Inflammatory macrophage (primary cell): Measurements from ENCODE around the gene RPS6KB2.

Experiments
- DNase-seq, 2 donors: peaks; one replicate each; pipeline ENCODE4 v3.0.0-alpha.2; 2020 to 2022
- total RNA-seq, 18 experiments: gene quantifications; one replicate each; lab custom pipeline; 2026; ENCODE audit warnings: mixed read lengths in 6 of 18, inconsistent platforms in 2 of 18; lab: John Stamatoyannopoulos, UW

Gene RPS6KB2
- total RNA-seq, result 17.4 to 56.3 (median 35.0) reads per million in 18 experiments

GRCh38 chr11:67428052-67429001 is at the start of gene RPS6KB2:
Gene RPS6KB2, plus strand, starts transcription at chr11:67428494. Its CDS starts 52 bp downstream, at chr11:67428546.
- peak; percentile 97 to 99 for DNase-seq

GRCh38 chr11:67378544-67378943 is 49.8 kb upstream of the RPS6KB2 start:
- DNase-seq, result no peak

DNA sequence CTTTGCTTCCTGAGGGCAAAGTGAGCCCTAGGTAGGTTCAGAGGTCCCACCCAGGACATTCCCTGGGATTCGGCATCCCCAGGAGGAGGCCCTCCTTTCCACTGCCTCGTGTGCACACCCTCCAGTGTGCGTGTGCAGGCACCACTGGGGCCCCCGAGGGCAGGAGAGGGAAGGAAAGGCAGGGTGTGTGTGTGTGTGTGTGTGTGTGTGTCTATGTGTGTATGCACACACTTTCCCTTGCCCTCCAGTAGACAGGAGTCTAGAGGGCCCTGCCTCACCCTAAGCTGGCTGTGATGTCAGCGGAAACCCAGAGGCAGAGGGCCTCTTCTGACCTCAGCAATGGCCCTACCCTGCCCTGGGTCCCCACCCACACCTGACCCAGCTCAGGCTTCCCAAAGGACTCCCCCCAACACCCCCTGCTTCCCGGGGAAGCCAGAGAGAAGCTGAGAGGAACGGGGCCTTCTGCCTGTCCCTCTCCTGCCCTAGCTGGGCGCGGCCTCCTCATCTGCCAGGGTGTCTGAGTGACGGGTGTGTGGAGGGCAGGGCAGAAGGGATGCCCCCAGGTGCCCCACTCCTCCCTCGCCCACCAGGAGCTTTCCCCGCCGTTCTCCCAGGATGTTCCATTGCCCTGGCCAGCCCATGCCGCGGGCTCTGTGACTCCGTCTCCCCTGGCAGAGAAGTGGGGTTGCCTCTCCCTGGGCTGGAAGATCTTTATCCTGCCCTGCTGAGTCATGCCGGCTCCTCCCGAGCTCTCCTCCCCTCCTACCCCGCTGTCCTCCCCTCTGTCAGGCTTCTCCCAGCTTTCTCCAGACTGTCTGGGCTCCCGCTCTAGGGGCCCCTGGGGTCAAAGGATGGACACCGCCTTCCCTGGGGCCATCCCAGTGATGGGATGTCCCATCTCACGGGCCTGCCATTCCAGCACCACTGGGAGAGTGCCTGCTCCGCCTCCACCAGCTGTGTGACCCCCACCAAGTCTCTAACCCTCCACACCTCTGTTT is 48.9 kb upstream of the RPS6KB2 start:
- no peak for DNase-seq

DNA sequence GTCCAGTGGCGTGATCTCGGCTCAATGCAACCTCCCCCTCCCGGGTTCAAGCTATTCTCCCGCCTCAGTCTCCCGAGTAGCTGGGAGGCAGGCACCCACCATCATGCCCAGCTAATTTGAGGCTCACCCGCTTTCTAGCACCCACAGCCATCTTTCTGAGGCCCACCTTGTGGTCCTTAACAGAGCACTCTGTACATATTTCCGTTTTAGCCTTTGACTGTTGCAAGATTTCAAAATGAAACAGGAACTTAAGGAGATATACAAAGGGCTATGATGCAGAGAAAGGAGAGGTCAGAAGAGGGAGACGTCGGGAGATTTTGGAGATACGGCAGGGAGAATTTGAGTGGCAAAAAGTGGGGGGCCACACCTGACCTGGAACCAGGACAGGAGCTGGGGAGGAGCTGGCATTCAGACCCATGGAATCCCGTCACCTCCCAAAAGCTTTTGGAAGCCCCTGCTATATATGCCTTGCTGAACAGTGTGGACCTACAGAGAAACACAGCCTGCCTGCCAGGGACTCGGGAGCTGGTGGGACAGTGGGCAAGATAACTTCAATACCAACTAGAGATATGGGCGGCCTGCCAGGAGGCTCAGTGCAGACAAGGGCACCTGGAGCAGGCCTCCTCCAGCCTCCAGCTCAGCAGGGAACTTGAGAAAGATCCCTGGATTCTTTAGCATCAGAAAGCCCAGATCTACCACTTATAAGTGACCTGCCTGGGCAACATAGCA is 46.9 kb upstream of the RPS6KB2 start:
- peak; percentile 54 to 79 for DNase-seq

GRCh38 chr11:67382276-67383136 is 45.8 kb upstream of the RPS6KB2 start:
- peak; percentile 86 to 88 for DNase-seq

GRCh38 chr11:67384851-67385366 is 43.4 kb upstream of the RPS6KB2 start:
- no peak for DNase-seq

GRCh38 chr11:67387069-67387468 is 41.2 kb upstream of the RPS6KB2 start:
- peak; percentile 58 to 77 for DNase-seq

DNA sequence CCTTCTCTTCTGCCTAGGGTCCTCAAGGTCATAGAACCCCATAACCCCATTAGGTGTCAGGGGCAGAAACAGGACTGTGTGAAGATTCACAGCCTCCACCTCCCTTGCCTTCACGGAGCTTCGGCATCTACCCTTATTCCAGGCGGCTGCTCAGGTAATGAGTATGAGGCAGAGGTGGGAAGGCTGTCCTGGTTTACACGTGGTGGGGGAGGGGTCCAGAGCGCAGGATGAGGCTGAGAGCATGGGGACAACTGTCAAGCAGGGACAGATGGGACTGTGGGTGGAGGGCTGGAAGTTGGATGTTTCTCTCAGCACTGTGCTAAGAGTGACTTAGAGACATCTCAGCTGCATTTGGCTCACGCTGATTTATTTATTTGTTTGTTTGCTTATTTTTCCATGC is 40.8 kb upstream of the RPS6KB2 start:
- no peak for DNase-seq

DNA sequence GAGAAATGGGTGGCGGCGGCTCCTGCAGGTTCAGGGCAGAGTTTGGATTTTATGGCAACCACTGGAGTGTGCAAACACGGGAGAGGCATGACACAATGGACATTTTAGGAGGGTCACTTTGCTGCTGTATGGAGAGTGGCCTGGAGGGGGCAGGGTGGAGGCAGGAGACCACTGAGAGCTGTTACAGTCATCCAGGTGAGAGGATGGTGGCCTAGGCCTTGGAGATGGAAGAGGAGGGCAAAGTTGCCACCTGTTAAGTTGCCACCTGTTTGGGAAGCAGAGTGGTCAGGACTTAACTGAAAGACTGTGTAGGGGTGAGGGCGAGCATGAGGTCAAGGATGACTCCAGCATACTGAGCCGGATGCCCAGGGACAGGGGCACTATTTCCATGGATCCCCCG is 38.8 kb upstream of the RPS6KB2 start:
- no peak for DNase-seq

DNA sequence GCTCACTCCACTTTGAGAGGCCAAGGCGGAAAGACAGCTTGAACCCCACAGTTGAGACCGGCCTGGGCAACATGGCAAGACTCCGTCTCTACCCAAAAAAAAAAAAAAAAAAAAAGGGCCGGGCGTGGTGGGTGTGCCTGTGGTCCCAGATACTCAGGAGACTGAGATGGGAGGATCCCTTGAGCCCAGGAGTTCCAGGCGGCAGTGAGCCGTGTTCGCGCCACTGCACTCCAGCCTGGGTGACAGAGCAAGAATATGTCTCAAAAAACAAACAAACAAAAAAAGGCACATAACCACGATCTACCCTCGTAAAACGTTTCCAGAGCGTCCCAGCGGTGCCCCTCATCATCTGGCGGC is 37.4 kb upstream of the RPS6KB2 start:
- DNase-seq, result no peak

DNA sequence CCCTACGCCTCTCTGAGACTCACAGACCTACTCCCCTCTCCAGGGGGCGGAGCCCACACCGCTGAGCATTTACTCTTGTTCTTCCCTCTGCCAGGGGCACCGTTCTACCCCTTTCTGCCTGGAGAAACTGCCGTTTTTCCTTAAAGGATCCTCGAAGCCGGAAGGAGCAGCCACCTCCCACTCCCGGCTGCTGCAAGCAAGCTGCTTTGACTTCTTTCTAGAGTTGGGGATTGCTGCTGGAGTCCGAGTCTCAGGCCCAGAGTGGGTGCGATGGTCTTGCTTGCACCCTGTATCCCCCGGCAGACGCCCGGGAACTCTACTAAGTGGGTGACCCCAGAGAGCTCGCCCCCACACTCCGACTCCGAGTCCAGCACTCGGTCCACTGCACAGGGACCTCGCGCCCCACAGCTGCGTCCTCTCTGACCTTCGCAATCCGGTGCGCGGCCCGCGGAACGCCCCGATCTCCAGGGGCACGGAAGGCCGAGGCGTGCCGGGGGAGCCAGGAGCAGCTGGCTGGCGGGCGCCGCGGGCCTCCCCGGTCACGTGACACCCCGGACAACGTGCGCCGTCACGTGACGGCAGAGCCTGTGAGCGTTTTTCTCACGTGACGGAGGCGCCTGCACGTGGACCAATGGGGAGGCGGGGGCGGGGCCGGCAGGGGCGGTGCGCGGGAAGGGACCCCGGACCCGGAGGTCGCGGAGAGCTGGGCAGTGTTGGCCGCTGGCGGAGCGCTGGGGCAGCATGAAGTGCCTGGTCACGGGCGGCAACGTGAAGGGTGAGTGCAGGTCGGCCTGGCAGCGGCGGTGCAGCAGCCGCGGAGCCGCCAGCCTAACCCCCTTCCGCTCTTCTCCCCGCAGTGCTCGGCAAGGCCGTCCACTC is 36.8 kb upstream of the RPS6KB2 start, which contains the start of gene RAD9A:
Gene RAD9A, plus strand, starts transcription at position 683 of the 879 bp plus-strand sequence. Its CDS starts 59 bp downstream, at position 742.
- DNase-seq, result peak; percentile 92 to 95

DNA sequence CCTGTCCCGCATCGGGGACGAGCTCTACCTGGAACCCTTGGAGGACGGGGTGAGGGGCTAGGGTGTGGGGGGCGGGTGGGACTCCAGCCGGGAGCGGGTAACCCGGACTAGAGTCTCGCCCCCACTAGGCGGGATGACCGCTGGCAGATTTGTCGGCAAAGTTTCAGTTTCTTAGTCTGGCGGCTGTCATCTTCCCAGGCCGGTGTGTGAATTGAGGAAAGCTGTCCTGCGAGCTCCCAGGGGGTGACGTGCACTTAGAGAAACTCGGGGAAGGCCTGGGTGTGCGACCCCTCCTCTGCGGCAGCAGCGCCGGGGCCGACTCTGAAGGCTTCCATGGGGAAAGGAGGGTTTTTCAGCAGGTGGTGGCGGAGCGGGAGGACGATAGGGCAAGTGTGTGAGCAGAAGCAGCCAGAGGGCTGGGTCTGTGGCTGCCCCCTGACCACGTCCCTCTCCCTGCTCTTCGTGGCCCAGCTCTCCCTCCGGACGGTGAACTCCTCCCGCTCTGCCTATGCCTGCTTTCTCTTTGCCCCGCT is 36.0 kb upstream of the RPS6KB2 start:
- DNase-seq, result no peak

DNA sequence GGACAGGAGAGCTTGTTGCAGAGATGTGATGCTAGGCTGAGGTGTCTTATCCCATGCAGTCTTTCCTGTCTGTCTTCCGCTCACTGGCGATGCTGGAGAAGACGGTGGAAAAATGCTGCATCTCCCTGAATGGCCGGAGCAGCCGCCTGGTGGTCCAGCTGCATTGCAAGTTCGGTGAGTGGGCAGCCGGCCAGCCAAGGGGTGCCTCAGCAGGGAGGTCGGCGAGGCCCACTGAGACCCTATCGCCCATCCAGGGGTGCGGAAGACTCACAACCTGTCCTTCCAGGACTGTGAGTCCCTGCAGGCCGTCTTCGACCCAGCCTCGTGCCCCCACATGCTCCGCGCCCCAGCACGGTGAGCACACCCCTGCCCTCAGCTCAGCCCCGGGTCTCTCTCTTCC is 34.9 kb upstream of the RPS6KB2 start:
- no peak for DNase-seq

GRCh38 chr11:67393990-67394389 is 34.3 kb upstream of the RPS6KB2 start:
- DNase-seq, result no peak

DNA sequence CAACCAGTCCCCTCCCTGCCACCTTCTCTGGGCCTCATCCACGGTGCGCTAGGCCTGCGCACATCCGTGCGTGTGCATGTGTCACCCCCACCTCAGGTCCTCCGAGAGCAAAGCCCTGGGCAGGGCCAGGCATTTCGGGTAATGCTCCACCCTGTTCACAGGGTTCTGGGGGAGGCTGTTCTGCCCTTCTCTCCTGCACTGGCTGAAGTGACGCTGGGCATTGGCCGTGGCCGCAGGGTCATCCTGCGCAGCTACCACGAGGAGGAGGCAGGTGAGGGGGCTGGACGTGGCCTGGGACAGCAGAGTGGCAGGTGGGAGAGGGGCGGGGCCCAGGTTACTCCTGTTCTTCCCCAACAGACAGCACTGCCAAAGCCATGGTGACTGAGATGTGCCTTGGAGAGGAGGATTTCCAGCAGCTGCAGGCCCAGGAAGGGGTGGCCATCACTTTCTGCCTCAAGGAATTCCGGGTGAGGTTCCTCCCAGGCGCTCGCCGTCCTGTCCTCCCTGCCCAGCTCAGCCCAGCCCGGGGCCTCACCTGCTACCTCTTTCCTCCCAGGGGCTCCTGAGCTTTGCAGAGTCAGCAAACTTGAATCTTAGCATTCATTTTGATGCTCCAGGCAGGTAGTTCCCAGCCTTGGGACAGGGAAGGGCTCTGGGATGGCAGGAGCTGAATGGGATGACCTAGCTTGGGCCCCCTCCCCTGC is 32.6 kb upstream of the RPS6KB2 start:
- no peak for DNase-seq

DNA sequence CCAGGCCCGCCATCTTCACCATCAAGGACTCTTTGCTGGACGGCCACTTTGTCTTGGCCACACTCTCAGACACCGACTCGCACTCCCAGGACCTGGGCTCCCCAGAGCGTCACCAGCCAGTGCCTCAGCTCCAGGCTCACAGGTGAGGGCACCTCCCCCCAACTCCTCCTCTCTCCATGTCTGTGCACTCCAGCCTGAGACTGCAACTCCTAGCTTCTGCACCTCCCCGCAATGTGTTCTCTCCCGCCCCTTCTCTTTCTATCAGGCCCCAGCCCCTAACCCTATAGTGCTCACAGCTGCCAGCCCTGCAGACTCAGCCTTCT is 32.1 kb upstream of the RPS6KB2 start:
- no peak for DNase-seq

- no peak for DNase-seq
These were observed 31.5 kb upstream of the RPS6KB2 start for GRCh38 chr11:67396587-67397389.

DNA sequence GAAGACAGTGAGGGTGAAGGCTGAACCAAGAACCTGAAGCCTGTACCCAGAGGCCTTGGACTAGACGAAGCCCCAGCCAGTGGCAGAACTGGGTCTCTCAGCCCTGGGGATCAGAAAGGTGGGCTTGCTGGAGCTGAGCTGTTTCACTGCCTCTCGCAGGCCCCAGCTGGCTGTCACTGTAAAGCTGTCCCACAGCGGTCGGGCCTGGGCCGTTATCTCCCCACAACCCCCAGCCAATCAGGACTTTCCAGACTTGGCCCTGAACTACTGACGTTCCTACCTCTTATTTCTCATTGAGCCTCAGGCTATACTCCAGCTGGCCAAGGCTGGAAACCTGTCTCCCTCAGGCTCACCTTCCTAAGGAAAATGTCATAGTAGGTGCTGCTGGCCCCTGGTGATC is 30.8 kb upstream of the RPS6KB2 start:
- DNase-seq, result no peak
